Heart left ventricle (tissue), 13 donors: ENCODE measurements around the gene LRRTM4.

Experiments used
- CTCF ChIP-seq, 12 donors: fragments of 200-600 bp; sonication (generic) in 4 of 12; IDR thresholded peaks; one replicate each; pipeline versions ENCODE4 v1.5.0 to v1.8.0; 2018 to 2022; ENCODE audit warnings: antibody characterized with exemption in 12 of 12, mild to moderate bottlenecking in 5 of 12
- POLR2A ChIP-seq, 2 donors: fragments of 450-650 bp; IDR thresholded peaks; one replicate each; pipeline ENCODE4 v1.6.1; 2017; ENCODE audit warnings: antibody characterized with exemption in 2 of 2, mild to moderate bottlenecking in 2 of 2, moderate library complexity in 2 of 2
- donor health status: ischemic (EF 13 %, LVEDD 7.1; RV severe dilation, severe dysfunction).
- donor health status: DM: no; HTN: yes; CAD: no.
- donor health status: DM: no; HTN: no; CAD: no.
- donor health status: ischemic (EF 25% LVEDD 6.9; RV normal size, moderate dysfunction).
- donor health status: ischemic (EF 25% LVEDD 5.7; RV mildly dilated, moderate dysfunction).
- donor health status: ischemic (EF 35%, LVEDD 5.7; RV mildly dilated, moderate dysfunction).
- donor health status: nonischemic (EF 11% LVEDD 7.7; RV severe dilation, severe dysfunction).
- donor health status: DM: yes; HTN: yes; CAD: no.
- donor health status: PGD.
- donor health status: ischemic (EF 29% LVEDD 5.4; RV normal size, mild dysfunction).
- donor health status: nonischemic (EF 23%, LVEDD 6.1; RV moderate dilation, normal function).

- TF ChIP-seq CTCF (IDR thresholded peaks at IDR 0.05) (no peak), POLR2A (IDR thresholded peaks at IDR 0.05) (no peak)
These were observed 2.9 kb downstream of the LRRTM4 start for GRCh38 chr2:77519164-77519887.
